ENCODE data around the gene CAPN5. TPM values are rescaled to one million over a fixed set of nuclear protein-coding genes. Genes with fewer than 3 reads are reported as not detected.

CAPN5 gene
- total RNA-seq, 2 experiments from 2014 or later = 0.88 to 1.1 TPM

DNA sequence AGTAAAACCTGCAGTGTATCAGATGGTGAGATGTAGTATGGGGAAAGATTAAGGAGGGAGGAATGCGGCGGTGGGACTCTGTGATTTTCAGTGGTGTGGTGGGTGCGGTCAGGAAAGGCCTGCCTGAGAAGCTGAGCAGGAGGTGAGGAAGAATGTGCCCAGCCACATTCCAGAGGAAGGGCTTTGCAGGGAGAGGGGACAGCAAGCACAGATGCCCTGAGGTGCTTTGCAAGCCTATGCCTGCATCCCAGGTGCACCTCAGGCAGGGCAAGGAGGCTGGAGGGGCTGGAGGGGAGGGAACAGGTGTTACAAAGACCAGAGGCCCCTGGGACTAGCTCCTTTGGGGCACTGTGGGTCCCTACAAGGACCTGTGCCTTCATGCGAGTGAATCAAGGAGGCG, 103.3 kb downstream of the CAPN5 start:
- no peak for DNase-seq
- no peaks in the 10 kb centered on the region for H3K9me3 Mint-ChIP-seq
- H3K27ac Mint-ChIP-seq = no peak overlapping the region
- H3K36me3 Mint-ChIP-seq = no peaks in the 10 kb centered on the region
- no peaks in the 10 kb centered on the region for H3K27me3 Mint-ChIP-seq
- H3K4me3 Mint-ChIP-seq = no peak overlapping the region
- ChIA-PET CTCF (interaction anchor here (3.3 kb wide), 1 partner anchor 17 kb away, joined by 15 read pairs; no protein-coding TSS in a partner anchor), POLR2A (no interaction called here)
- no peaks in the 10 kb centered on the region for H3K4me1 Mint-ChIP-seq (ENCODE audit: low read depth)
- intact Hi-C loops (cut with micrococcal nuclease) = no loop called here

DNA sequence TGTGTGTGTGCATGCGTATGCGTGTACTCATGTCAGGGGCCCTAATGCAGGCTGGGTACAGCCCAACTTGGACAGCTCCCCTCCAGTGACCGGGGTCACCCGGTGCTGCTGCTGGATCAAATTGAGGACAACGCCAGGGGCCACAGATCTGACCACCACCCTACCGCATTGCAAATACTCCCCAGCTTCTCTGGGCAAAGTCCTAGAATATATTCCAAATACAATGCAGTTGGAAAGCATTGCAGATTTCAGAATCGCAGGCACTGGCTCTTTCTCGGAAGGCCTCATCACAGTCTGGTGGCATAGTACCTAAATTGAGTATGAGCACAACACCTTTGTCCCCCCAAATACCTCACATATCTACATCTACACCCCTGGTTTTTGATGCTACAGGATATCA, 104.5 kb downstream of the CAPN5 start:
- CTCF ChIA-PET = no interaction called here
- Mint-ChIP-seq H3K4me3 (no peak overlapping the region), H3K36me3 (no peaks in the 10 kb centered on the region), H3K9me3 (no peaks in the 10 kb centered on the region), H3K27me3 (no peaks in the 10 kb centered on the region), H3K27ac (no peak overlapping the region), H3K4me1 (ENCODE audit: low read depth) (no peaks in the 10 kb centered on the region)
- DNase-seq = no peak
- intact Hi-C loops (cut with micrococcal nuclease) = no loop called here
- POLR2A ChIA-PET = no interaction called here

DNA sequence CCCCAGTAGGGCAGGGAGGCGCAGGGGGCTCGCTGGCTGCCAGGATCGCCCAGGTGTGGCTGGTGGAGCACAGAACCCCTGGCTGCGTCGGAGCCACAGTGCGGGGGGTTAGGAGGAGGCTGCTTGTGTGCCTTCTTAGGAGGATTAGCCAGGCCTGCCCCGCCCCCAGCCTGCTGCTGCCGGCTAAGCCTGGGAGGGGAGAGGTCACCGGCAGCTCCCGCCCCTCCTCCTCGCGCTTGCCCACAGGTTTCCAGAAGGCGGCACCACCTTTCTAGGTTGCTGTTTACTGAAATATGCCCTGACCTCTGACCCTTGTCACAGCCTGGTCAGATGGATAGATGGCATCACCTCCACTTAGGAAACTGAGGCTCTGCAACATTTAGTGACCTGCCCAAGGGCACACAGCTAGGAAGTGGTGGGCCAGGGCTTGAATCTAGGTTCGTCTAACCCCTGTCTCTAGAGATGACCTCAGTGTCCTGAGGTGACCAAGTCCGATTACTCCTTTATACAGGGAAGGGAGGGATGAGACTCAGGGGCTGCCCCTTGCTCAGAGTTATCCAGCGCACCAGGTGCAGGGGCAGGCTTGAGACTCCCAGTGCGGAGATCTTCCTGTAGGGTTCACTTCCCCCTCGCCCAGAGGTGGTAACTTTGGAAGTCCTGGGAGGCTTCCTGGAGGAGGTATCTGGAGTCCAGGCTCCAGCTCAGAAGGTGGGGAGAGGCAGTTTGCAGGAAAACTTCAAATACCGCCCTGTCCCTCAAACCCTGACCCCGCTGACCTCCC, 105.3 kb downstream of the CAPN5 start:
- Mint-ChIP-seq H3K9me3 (no peaks in the 10 kb centered on the region), H3K4me1 (ENCODE audit: low read depth) (no peaks in the 10 kb centered on the region), H3K27ac (no peak overlapping the region), H3K4me3 (no peak overlapping the region), H3K36me3 (no peaks in the 10 kb centered on the region), H3K27me3 (no peaks in the 10 kb centered on the region)
- CTCF ChIA-PET = no interaction called here
- intact Hi-C loops (cut with micrococcal nuclease) = no loop called here
- POLR2A ChIA-PET = no interaction called here
- DNase-seq = no peak

GRCh38 chr11:77172666-77172982, 105.9 kb downstream of the CAPN5 start:
- CTCF ChIA-PET = no interaction called here

GRCh38 chr11:77173494-77173893, 106.7 kb downstream of the CAPN5 start:
- Mint-ChIP-seq H3K27ac (no peak overlapping the region), H3K4me3 (no peak overlapping the region)
- CTCF ChIA-PET = no interaction called here

More at GRCh38 chr11:77172666-77172982, 105.9 kb downstream of the CAPN5 start:
- Mint-ChIP-seq H3K27ac (no peak overlapping the region), H3K27me3 (no peaks in the 10 kb centered on the region), H3K4me3 (no peak overlapping the region), H3K9me3 (no peaks in the 10 kb centered on the region), H3K36me3 (no peaks in the 10 kb centered on the region), H3K4me1 (ENCODE audit: low read depth) (no peaks in the 10 kb centered on the region)
- intact Hi-C loops (cut with micrococcal nuclease) = no loop called here
- DNase-seq = no peak
- POLR2A ChIA-PET = no interaction called here

GRCh38 chr11:77174559-77174958, 107.8 kb downstream of the CAPN5 start:
- H3K27me3 Mint-ChIP-seq = no peaks in the 10 kb centered on the region
- H3K27ac Mint-ChIP-seq = no peak overlapping the region
- ChIA-PET CTCF (interaction anchor here (0.8 kb wide), 1 partner anchor 48 kb away, joined by 5 read pairs; no protein-coding TSS in a partner anchor), POLR2A (no interaction called here)
- H3K4me1 Mint-ChIP-seq (ENCODE audit: low read depth) = no peaks in the 10 kb centered on the region
- H3K36me3 Mint-ChIP-seq = no peaks in the 10 kb centered on the region
- H3K4me3 Mint-ChIP-seq = no peak overlapping the region
- DNase-seq = no peak
- H3K9me3 Mint-ChIP-seq = no peaks in the 10 kb centered on the region
- intact Hi-C loops (cut with micrococcal nuclease) = no loop called here

More at GRCh38 chr11:77173494-77173893, 106.7 kb downstream of the CAPN5 start:
- Mint-ChIP-seq H3K36me3 (no peaks in the 10 kb centered on the region), H3K27me3 (no peaks in the 10 kb centered on the region), H3K4me1 (ENCODE audit: low read depth) (no peaks in the 10 kb centered on the region), H3K9me3 (no peaks in the 10 kb centered on the region)
- DNase-seq = no peak
- intact Hi-C loops (cut with micrococcal nuclease) = no loop called here
- POLR2A ChIA-PET = no interaction called here

GRCh38 chr11:77175021-77175842, 108.5 kb downstream of the CAPN5 start:
- Mint-ChIP-seq H3K9me3 (no peaks in the 10 kb centered on the region), H3K4me3 (no peak overlapping the region), H3K4me1 (ENCODE audit: low read depth) (no peaks in the 10 kb centered on the region), H3K27ac (no peak overlapping the region), H3K27me3 (no peaks in the 10 kb centered on the region), H3K36me3 (no peaks in the 10 kb centered on the region)
- ChIA-PET CTCF (interaction anchor here (1.3 kb wide), 2 partner anchors 13 to 48 kb away, joined by 4 to 5 read pairs; no protein-coding TSS in a partner anchor), POLR2A (no interaction called here)
- intact Hi-C loops (cut with micrococcal nuclease) = no loop called here
- DNase-seq = no peak

Other genes starting within 250 kb of the CAPN5 start
- gene ACER3, start 206.1 kb upstream of the CAPN5 start, total RNA-seq = 10 to 100 TPM; 10.5 to 10.9 TPM
- not detected for gene B3GNT6, start 32.6 kb upstream of the CAPN5 start, total RNA-seq
- not detected for gene OMP, start 35.9 kb downstream of the CAPN5 start, total RNA-seq
- gene MYO7A, start 61.3 kb downstream of the CAPN5 start, total RNA-seq = under 1 TPM; 0.29 to 0.38 TPM
- gene GDPD4, start 234.7 kb downstream of the CAPN5 start, total RNA-seq = not detected